GM12891 (cell line): ENCODE measurements around the gene TIAM2.

Experiments
- DNase-seq: peaks from one replicate; pipeline ENCODE4 v3.0.0; 2011; ENCODE audit warnings: low spot score; ENCODE audit not compliant: insufficient read length
- FAIRE-seq: peaks from 2 replicates; lab custom pipeline; 2011; peaks lifted over from hg19 to GRCh38; lab: Jason Lieb, UNC
- PAX5 ChIP-seq: IDR thresholded peaks from 2 replicates; pipeline ENCODE4 v1.6.1; 2011; ENCODE audit warnings: low read length, moderate library complexity, mild to moderate bottlenecking; ENCODE audit not compliant: insufficient read depth, severe bottlenecking
- POLR2A ChIP-seq: IDR thresholded peaks from 2 replicates; pipeline ENCODE4 v1.6.1; 2011; ENCODE audit warnings: low read depth, low read length, control low read depth
- POLR2AphosphoS5 ChIP-seq: IDR thresholded peaks from 2 replicates; pipeline ENCODE4 v1.6.1; 2011; ENCODE audit warnings: low read depth, low read length, control low read depth
- POU2F2 ChIP-seq: IDR thresholded peaks from 2 replicates; pipeline ENCODE4 v1.6.1; 2011; ENCODE audit warnings: low read depth, mild to moderate bottlenecking, control low read depth, low read length, moderate library complexity
- SPI1 ChIP-seq: IDR thresholded peaks from 2 replicates; pipeline ENCODE4 v1.6.1; 2011; ENCODE audit warnings: low read depth, low read length, control low read depth
- TAF1 ChIP-seq: IDR thresholded peaks from 2 replicates; pipeline ENCODE4 v1.6.1; 2011; ENCODE audit warnings: low read depth, low read length, control low read depth

Gene TIAM2

GRCh38 chr6:155150967-155151671 lies 156.0 kb downstream of the TIAM2 start:
- DNase-seq (no peak), FAIRE-seq (no peak)
- TF ChIP-seq PAX5 (no peak), POLR2AphosphoS5 (no peak), SPI1 (no peak), POU2F2 (no peak), TAF1 (no peak), POLR2A (no peak)

- TF ChIP-seq POLR2AphosphoS5 = no peak
- no peak for TF ChIP-seq POU2F2
- no peak for TF ChIP-seq TAF1
- TF ChIP-seq PAX5 = no peak
- TF ChIP-seq SPI1 = no peak
- TF ChIP-seq POLR2A = no peak
- DNase-seq (no peak), FAIRE-seq (no peak)
Observed at GRCh38 chr6:155152211-155153076, 157.3 kb downstream of the TIAM2 start.

GRCh38 chr6:155154158-155154830 lies 159.2 kb downstream of the TIAM2 start:
- no peak for TF ChIP-seq SPI1
- no peak for TF ChIP-seq TAF1
- no peak for TF ChIP-seq POLR2AphosphoS5
- TF ChIP-seq POLR2A = no peak
- TF ChIP-seq POU2F2 = no peak
- TF ChIP-seq PAX5 = no peak
- DNase-seq (no peak), FAIRE-seq (no peak)

- TF ChIP-seq POU2F2 (no peak), SPI1 (no peak), POLR2A (no peak), TAF1 (no peak), POLR2AphosphoS5 (no peak), PAX5 (no peak)
- FAIRE-seq (no peak), DNase-seq (no peak)
Observed at GRCh38 chr6:155155787-155156447, 160.8 kb downstream of the TIAM2 start.

- FAIRE-seq (no peak), DNase-seq (no peak)
- TF ChIP-seq PAX5 (no peak), POU2F2 (no peak), SPI1 (no peak), POLR2A (no peak), TAF1 (no peak), POLR2AphosphoS5 (no peak)
Observed at GRCh38 chr6:155157101-155157500, 162.0 kb downstream of the TIAM2 start.

- DNase-seq (no peak), FAIRE-seq (no peak)
- TF ChIP-seq POLR2AphosphoS5 = no peak
- TF ChIP-seq PAX5 = peak; percentile 5
Observed at GRCh38 chr6:155158030-155158843, 163.1 kb downstream of the TIAM2 start.

- no peak for TF ChIP-seq POLR2AphosphoS5
- TF ChIP-seq SPI1 = no peak
- TF ChIP-seq PAX5 = no peak
- TF ChIP-seq POLR2A = no peak
- no peak for DNase-seq
- no peak for FAIRE-seq
Observed at GRCh38 chr6:155162682-155163081, 167.6 kb downstream of the TIAM2 start.

GRCh38 chr6:155163601-155164000 lies 168.5 kb downstream of the TIAM2 start:
- DNase-seq (no peak), FAIRE-seq (no peak)
- TF ChIP-seq PAX5 (no peak), TAF1 (no peak), POLR2A (no peak), POU2F2 (no peak)

- DNase-seq (no peak), FAIRE-seq (no peak)
- no peak for TF ChIP-seq POLR2AphosphoS5
- TF ChIP-seq PAX5 = no peak
- TF ChIP-seq POU2F2 = no peak
- TF ChIP-seq POLR2A = no peak
- no peak for TF ChIP-seq TAF1
- no peak for TF ChIP-seq SPI1
Observed at GRCh38 chr6:155165029-155165710, 170.1 kb downstream of the TIAM2 start.
